Measurements from ENCODE around the gene MVD.

MVD gene

DNA sequence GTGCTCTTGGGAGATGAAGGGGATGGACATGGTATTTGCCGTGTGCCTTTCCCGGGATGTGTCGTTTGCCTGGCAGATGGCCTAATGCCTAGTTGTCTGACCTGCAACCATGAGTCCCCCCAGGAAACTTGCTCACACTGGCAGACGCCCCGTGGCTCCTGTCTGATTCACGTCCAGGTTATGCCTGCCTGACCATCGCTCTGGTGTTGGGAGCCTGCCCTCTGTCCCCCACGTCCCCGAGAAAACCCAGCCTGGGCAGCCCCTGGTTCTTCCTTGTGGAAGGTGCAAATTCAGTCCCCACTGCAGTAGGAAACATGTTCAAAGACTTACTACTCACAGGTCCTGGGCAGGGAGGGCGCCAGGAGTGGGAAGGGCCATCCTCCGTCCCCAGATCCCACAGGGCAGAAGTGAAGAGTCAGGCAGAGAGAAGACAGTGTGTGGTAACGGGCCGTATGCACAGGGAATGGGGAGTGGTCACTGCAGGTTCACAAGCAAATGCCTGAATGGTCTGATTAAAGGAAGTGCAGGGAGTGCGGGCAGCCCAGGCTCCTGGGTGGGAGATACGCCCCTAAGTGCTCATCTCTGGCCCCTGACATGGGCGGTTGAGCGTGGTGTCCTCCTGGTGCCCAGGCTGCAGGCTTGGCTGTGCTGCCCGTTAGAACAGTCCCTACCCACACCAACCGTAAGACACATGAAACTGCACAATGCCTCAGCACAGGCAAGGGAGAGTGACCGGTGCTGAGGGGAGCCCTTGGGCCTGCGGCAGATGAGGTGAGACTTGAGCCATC is 27.6 kb upstream of the MVD start:
- TF ChIP-seq, protein P1, sequence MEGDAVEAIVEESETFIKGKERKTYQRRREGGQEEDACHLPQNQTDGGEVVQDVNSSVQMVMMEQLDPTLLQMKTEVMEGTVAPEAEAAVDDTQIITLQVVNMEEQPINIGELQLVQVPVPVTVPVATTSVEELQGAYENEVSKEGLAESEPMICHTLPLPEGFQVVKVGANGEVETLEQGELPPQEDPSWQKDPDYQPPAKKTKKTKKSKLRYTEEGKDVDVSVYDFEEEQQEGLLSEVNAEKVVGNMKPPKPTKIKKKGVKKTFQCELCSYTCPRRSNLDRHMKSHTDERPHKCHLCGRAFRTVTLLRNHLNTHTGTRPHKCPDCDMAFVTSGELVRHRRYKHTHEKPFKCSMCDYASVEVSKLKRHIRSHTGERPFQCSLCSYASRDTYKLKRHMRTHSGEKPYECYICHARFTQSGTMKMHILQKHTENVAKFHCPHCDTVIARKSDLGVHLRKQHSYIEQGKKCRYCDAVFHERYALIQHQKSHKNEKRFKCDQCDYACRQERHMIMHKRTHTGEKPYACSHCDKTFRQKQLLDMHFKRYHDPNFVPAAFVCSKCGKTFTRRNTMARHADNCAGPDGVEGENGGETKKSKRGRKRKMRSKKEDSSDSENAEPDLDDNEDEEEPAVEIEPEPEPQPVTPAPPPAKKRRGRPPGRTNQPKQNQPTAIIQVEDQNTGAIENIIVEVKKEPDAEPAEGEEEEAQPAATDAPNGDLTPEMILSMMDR (IDR thresholded peaks at IDR 0.05; ENCODE audit: low read depth, low read length), result no peak
- DNase-seq (ENCODE audit: extremely low read depth, low read depth), result no peak

DNA sequence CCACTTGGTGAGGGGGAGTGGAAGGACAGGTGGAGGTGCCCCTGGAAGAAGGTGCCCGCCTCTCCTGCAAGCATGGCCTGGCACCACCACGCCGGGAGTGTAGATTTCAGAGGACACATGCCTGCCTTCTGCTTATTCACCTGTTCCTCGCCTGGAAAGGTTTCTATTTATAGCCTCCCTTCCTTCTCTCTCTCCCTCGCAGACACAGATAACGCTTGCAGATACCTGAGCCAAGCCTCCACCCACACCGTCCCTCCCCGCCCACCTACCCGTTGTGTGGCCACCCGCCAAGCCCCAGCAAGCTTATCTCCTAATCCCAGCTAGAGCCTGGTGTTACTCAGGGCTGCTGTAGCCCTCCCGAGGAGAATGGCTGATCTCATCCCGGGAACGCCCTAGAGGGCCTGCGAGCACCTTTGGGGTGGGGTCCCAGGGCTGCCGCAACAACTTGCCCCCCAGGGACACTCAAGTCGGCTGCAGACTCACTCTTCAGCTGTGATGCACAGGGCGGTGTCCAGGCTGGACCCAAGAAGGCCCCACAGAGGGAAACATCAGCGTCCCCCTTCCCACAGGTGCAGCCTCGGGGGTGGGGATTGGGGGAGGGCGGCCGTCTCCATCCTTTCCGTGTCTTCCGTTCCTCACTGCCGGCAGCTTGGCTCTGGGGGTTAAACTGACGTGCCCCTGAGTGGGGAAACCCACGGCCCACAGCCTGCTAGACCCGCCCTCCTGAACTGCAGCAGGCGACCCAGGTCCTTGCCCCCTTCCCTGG is 25.3 kb upstream of the MVD start:
- TF ChIP-seq, protein P1 (IDR thresholded peaks at IDR 0.05; ENCODE audit: low read depth, low read length), result no peak
- DNase-seq (ENCODE audit: extremely low read depth, low read depth), result no peak

DNA sequence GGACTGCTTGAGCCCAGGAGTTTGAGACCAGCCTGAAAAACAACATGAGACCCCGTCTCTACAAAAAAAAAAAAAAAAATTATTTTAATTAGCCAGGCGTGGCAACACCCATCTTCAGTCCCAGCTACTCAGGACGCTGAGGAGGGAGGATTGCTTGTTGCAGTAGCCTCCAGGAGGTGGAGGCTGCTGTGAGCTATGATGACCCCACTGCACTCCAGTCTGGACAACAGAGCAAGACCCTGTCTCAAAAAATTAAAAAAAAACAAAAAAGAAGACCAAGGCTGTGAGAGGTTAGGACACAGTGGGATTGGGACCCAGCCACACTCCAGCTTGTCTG is 24.8 kb upstream of the MVD start:
- TF ChIP-seq, protein P1 (IDR thresholded peaks at IDR 0.05; ENCODE audit: low read depth, low read length), result no peak

DNA sequence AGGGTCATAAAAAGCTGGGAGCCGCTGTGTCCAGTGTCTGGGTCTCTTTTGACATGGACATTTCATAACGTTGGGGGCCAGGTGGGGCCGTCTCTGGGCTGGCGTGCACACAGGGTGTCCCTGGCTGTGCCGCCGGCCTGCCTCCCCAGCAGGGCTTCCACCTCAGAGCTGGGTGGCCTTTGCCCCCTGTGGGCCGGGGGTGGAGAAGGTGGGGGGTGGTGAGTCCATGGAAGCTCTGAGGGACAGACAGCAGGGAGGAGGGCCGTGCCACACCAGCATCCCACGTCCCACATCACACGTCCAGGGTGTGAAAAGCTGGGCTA is 24.3 kb upstream of the MVD start:
- TF ChIP-seq, protein P1 (IDR thresholded peaks at IDR 0.05; ENCODE audit: low read depth, low read length), result no peak
- DNase-seq (ENCODE audit: extremely low read depth, low read depth), result no peak

More for the DNA sequence above, 24.8 kb upstream of the MVD start:
- no peak for DNase-seq (ENCODE audit: extremely low read depth, low read depth)

DNA sequence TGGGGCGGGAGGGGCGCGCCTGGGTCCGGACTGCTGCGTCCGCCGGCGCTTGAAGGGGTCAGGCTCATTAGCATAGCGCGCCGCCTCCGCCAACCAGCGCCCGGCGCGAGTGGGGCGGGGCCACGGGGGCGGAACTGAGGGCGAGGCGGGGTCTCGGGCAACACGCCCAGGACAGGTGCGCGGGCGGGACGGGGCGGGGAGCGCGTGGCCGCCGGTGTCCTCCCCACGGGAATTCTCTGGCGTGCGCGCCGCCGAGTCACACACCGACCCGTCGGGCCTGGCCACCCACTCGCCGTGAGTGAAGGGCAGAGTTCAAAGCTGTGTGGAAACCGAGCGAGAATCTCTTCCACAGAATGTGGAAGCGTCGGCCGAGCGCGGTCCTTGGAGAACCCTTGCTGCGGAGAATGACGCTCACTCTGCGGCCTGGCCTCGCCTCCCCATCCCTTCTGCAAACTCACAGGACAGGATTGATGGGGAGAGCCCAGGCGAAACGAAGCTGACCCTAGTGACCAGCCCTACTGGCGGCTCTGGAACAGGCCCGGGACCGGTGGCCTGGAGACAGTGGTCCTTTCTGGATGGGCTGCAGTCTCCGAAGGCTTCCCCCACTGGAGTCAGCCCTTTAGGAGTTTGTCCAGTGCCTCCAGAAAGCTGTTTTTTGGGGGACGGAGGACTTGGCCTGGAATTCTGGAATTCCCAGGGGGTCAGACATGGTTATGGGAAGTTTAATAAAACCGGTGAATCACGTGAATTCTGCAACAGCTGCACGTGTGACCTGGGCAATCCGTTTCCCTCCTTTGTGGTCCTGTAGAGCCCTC is 23.8 kb upstream of the MVD start, which contains the start of gene SNAI3:
Gene SNAI3, minus strand, starts transcription at position 69 of the 815 bp plus-strand sequence. CDS start 101 bp downstream, outside the sequence.
- DNase-seq (ENCODE audit: extremely low read depth, low read depth), result no peak

DNA sequence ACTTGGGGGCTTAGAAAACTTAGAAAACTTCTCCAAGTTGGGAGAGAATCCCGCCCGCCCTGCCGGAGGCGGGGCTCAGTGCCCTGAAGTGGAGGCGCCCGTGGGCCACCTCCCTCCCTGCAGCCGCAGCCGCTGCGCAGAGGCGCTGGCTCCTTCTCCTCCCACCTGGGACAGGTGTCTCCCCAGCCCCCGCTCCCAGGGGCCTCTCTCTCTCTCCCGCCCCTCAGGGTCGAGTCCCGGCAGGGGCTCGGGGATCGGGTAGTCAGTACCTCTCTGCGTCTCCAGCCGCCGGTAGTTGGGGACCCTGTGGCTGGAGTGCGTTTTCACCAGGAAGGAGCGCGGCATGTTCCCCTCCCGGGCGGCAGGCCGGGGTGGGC is 23.2 kb upstream of the MVD start:
- DNase-seq (ENCODE audit: extremely low read depth, low read depth), result no peak
- TF ChIP-seq, protein P1 (IDR thresholded peaks at IDR 0.05; ENCODE audit: low read depth, low read length), result no peak

More for the DNA sequence above, 23.8 kb upstream of the MVD start, which contains the start of gene SNAI3:
- TF ChIP-seq, protein P1 (IDR thresholded peaks at IDR 0.05; ENCODE audit: low read depth, low read length), result no peak

Data from AG09319 (cell line).